HCT116 (cell line): ENCODE results near the gene SPON2. TPM values are rescaled to one million over a fixed set of nuclear protein-coding genes. Genes with fewer than 3 reads are reported as not detected.

Source experiments
- ATAC-seq: fragments of 200-7000 bp; cut with Tn5 transposase; 2 replicates; pipeline ENCODE4 v1.9.1; 2020; ENCODE audit warnings: mild to moderate bottlenecking, moderate library complexity
- BruUV-seq: library from RNA; stranded (reverse); fragments of 400-500 nt; replicated peaks from 2 replicates; lab custom pipeline; 2021; lab: Mats Ljungman, UMichigan
- CTCF ChIA-PET: fragments of 300-600 bp; sonication (Branson Sonifier 250); formaldehyde crosslinking; loops from one replicate; lab custom pipeline; 2021; ENCODE audit warnings: antibody characterized with exemption; lab: Charles Lee
- POLR2A ChIA-PET: fragments of 300-600, 350-600 bp; sonication (Branson Sonifier 250); formaldehyde crosslinking; loops from one replicate; lab custom pipeline; 2021; ENCODE audit warnings: antibody characterized with exemption; lab: Charles Lee
- RAD21 ChIA-PET, 2 experiments: fragments of 300-600 bp; sonication (Branson Sonifier 250); formaldehyde crosslinking; loops; one replicate each; lab custom pipeline; 2023; ENCODE audit warnings: low total read pairs in 2 of 2; ENCODE audit not compliant: uncharacterized antibody in 2 of 2, unreplicated experiment in 2 of 2, low non-redundant PET in 1 of 2; lab: Charles Lee
- DNase-seq: peaks from one replicate; pipeline ENCODE4 v3.0.0-alpha.2; 2010; ENCODE audit warnings: low read depth, low spot score
- H2AFZ ChIP-seq: fragments of 200-600 bp; shearing (Covaris generic), sonication (generic); 2 replicates; pipeline ENCODE4 v1.6.1; 2017; ENCODE audit warnings: low read depth, mixed run types, mixed read lengths, antibody characterized with exemption, low read length; ENCODE audit not compliant: poor library complexity, severe bottlenecking
- H3K27ac ChIP-seq: 2 replicates; pipeline ENCODE4 v1.5.1; 2012; ENCODE audit warnings: low read depth, low read length
- H3K27me3 ChIP-seq: fragments of 200-600 bp; sonication (generic); 2 replicates; pipeline ENCODE4 v1.6.1; 2016; ENCODE audit warnings: mixed run types, low read length, mixed read lengths; ENCODE audit not compliant: insufficient read depth
- H3K36me3 ChIP-seq, 2 experiments: fragments of 200-500 bp in 1 of 2; fragments of 200-600 bp in 1 of 2; sonication (Bioruptor generic) in 1 of 2; sonication (generic) in 1 of 2; 2 replicates each; pipeline versions ENCODE4 v1.5.1 to v1.6.1; 2014 to 2016; ENCODE audit warnings: low read length in 2 of 2, inconsistent platforms in 1 of 2, mixed read lengths in 1 of 2, mixed run types in 1 of 2; ENCODE audit not compliant: insufficient read depth in 2 of 2, control insufficient read depth in 1 of 2
- H3K4me1 ChIP-seq, 2 experiments: fragments of 200-600 bp in 1 of 2; sonication (generic) in 1 of 2; 2 replicates each; pipeline versions ENCODE4 v1.5.1 to v1.6.1; 2012 to 2017; ENCODE audit warnings: low read length in 2 of 2, inconsistent platforms in 1 of 2, mild to moderate bottlenecking in 1 of 2, mixed read lengths in 1 of 2, mixed run types in 1 of 2, moderate library complexity in 1 of 2; ENCODE audit not compliant: insufficient read depth in 2 of 2, control insufficient read depth in 1 of 2
- H3K4me2 ChIP-seq: fragments of 200-600 bp; sonication (generic); 2 replicates; pipeline ENCODE4 v1.6.1; 2017; ENCODE audit warnings: mixed run types, low read length, mixed read lengths
- H3K4me3 ChIP-seq, 2 experiments: fragments of 200-600 bp in 1 of 2; sonication (generic) in 1 of 2; replicated peaks in 1 of 2; 2 replicates each; pipeline ENCODE4 v1.5.1; 2011 to 2016; ENCODE audit warnings: low read length in 2 of 2, control low read depth in 1 of 2, low read depth in 1 of 2, mild to moderate bottlenecking in 1 of 2, mixed read lengths in 1 of 2, mixed run types in 1 of 2
- H3K79me2 ChIP-seq: fragments of 200-600 bp; sonication (generic); 2 replicates; pipeline ENCODE4 v1.6.1; 2017; ENCODE audit warnings: mild to moderate bottlenecking, mixed run types, low read length, moderate library complexity, mixed read lengths; ENCODE audit not compliant: insufficient read depth
- H3K9ac ChIP-seq: fragments of 200-600 bp; sonication (generic); 2 replicates; pipeline ENCODE4 v1.6.1; 2016; ENCODE audit warnings: low read length, mixed read lengths
- H3K9me2 ChIP-seq: fragments of 200-600 bp; sonication (generic), shearing (Covaris generic); 2 replicates; pipeline ENCODE4 v1.6.1; 2017; ENCODE audit warnings: mixed run types, mild to moderate bottlenecking, moderate library complexity; ENCODE audit not compliant: insufficient read depth
- H3K9me3 ChIP-seq, 2 experiments: fragments of 200-500 bp in 1 of 2; fragments of 200-600 bp in 1 of 2; sonication (Bioruptor generic) in 1 of 2; sonication (generic) in 1 of 2; 2 replicates each; pipeline ENCODE4 v1.6.1; 2014 to 2017; ENCODE audit warnings: low read length in 2 of 2, mixed read lengths in 2 of 2, inconsistent platforms in 1 of 2, low read depth in 1 of 2, mild to moderate bottlenecking in 1 of 2, mixed run types in 1 of 2, moderate library complexity in 1 of 2; ENCODE audit not compliant: control insufficient read depth in 1 of 2, insufficient read depth in 1 of 2
- H4K20me1 ChIP-seq: fragments of 200-600 bp; sonication (generic), shearing (Covaris generic); 2 replicates; pipeline ENCODE4 v1.6.1; 2017; ENCODE audit warnings: mixed run types, mild to moderate bottlenecking, moderate library complexity; ENCODE audit not compliant: insufficient read depth
- CBX3 ChIP-seq: IDR thresholded peaks from 2 replicates; pipeline ENCODE4 v1.6.1; 2012; ENCODE audit warnings: low read depth
- CEBPB ChIP-seq: IDR thresholded peaks from 2 replicates; pipeline ENCODE4 v1.6.1; 2012; ENCODE audit warnings: low read depth
- EGR1 ChIP-seq: IDR thresholded peaks from 2 replicates; pipeline ENCODE4 v1.6.1; 2012; ENCODE audit warnings: low read depth
- ELF1 ChIP-seq: IDR thresholded peaks from 2 replicates; pipeline ENCODE4 v1.6.1; 2012; ENCODE audit warnings: low read depth, borderline replicate concordance
- EZH2 ChIP-seq: fragments of 200-600 bp; sonication (generic); IDR thresholded peaks from 2 replicates; pipeline ENCODE4 v1.6.1; 2017; ENCODE audit warnings: antibody characterized with exemption, mixed run types
- EZH2phosphoT487 ChIP-seq: fragments of 200-600 bp; IDR thresholded peaks from 2 replicates; pipeline ENCODE4 v1.6.1; 2018; ENCODE audit warnings: antibody characterized with exemption, borderline replicate concordance
- FOSL1 ChIP-seq: IDR thresholded peaks from 2 replicates; pipeline ENCODE4 v1.6.1; 2012; ENCODE audit warnings: low read depth
- POLR2AphosphoS5 ChIP-seq: IDR thresholded peaks from 2 replicates; pipeline ENCODE4 v1.6.1; 2011; ENCODE audit warnings: mild to moderate bottlenecking, low read depth, low read length, moderate library complexity
- RAD21 ChIP-seq: IDR thresholded peaks from 2 replicates; pipeline ENCODE4 v1.6.1; 2012; ENCODE audit warnings: low read depth, mild to moderate bottlenecking
- SIN3A ChIP-seq: IDR thresholded peaks from 2 replicates; pipeline ENCODE4 v1.6.1; 2012; ENCODE audit warnings: low read depth
- SP1 ChIP-seq: IDR thresholded peaks from 2 replicates; pipeline ENCODE4 v1.6.1; 2012; ENCODE audit warnings: low read depth
- SRF ChIP-seq: IDR thresholded peaks from 2 replicates; pipeline ENCODE4 v1.6.1; 2012; ENCODE audit warnings: low read depth
- TCF7L2 ChIP-seq: IDR thresholded peaks from 2 replicates; pipeline ENCODE4 v1.7.0; 2011; ENCODE audit warnings: borderline replicate concordance, inconsistent platforms; ENCODE audit not compliant: insufficient read depth, insufficient read length; ENCODE audit errors: extremely low read depth
- YY1 ChIP-seq: IDR thresholded peaks from 2 replicates; pipeline ENCODE4 v1.6.1; 2011; ENCODE audit warnings: low read length, low read depth, moderate library complexity, mild to moderate bottlenecking; ENCODE audit not compliant: insufficient replicate concordance; ENCODE audit errors: extremely low read depth
- ZFX ChIP-seq: fragments of 450-650 bp; IDR thresholded peaks from 2 replicates; pipeline ENCODE4 v1.6.1; 2017
- ZNF274 ChIP-seq: fragments of 200-500 bp; sonication (Bioruptor generic); IDR thresholded peaks from 2 replicates; pipeline ENCODE4 v1.6.1; 2014; ENCODE audit warnings: mild to moderate bottlenecking, low read depth, low read length, inconsistent platforms
- intact Hi-C: fragments of 100-400 bp; cut with micrococcal nuclease; formaldehyde crosslinking; loops from 2 replicates; pipeline ENCODE4 v1.10.0; 2022
- total RNA-seq: library from RNA; stranded (reverse); gene quantifications from one replicate; pipeline ENCODE4 v1.2.1, GENCODE V29; 2021; ENCODE audit not compliant: unreplicated experiment
- TF ChIP-seq, protein P1 (sequence below): IDR thresholded peaks from 2 replicates; pipeline ENCODE4 v1.6.1; 2011; ENCODE audit warnings: mild to moderate bottlenecking, low read length, moderate library complexity; ENCODE audit not compliant: insufficient replicate concordance; ENCODE audit errors: extremely low read depth
- TF ChIP-seq, protein P2 (sequence below): IDR thresholded peaks from 2 replicates; pipeline ENCODE4 v1.6.1; 2012
- TF ChIP-seq, protein P3 (sequence below): IDR thresholded peaks from 2 replicates; pipeline ENCODE4 v1.6.1; 2012; ENCODE audit warnings: low read depth
- TF ChIP-seq, protein P4 (sequence below): IDR thresholded peaks from 2 replicates; pipeline ENCODE4 v1.6.1; 2012

SPON2 gene
- total RNA-seq, 1 experiment from 2014 or later, result 1.5 TPM

DNA sequence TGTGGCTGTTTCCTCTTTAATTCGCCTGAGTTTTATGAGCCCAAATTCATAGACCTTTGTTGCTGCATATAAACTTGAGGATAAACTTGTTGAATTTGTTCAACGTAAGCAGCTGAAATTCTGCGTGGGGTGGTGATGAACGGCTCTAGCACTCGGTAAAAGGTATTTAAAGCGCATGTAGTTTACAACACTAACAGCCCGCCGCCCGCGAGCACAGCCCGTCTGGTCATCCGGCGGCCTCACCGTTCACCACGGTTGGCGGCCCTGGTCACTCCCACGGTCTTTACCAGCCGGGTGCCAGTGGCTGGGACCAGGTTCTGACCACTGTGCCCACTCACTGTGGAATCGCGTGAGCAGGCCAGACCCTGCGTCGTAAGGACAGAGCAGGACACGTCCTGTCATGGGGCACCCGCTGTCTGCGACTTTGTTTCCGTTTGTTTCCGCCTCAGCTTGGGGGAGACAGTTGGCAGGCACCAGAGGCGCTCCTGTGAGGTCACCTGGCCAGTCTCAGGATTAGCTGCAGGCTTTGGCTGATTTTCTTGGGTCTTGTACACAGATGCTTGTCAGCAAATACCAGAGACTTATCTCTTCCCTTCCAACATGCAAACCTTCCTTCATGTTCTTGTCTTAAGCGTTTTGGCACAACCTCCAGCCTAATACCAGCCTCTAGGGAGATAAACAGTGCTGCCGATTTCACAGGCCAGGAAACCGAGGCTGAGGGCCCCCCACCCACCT is 36.8 kb upstream of the SPON2 start:
- TF ChIP-seq, protein P1, sequence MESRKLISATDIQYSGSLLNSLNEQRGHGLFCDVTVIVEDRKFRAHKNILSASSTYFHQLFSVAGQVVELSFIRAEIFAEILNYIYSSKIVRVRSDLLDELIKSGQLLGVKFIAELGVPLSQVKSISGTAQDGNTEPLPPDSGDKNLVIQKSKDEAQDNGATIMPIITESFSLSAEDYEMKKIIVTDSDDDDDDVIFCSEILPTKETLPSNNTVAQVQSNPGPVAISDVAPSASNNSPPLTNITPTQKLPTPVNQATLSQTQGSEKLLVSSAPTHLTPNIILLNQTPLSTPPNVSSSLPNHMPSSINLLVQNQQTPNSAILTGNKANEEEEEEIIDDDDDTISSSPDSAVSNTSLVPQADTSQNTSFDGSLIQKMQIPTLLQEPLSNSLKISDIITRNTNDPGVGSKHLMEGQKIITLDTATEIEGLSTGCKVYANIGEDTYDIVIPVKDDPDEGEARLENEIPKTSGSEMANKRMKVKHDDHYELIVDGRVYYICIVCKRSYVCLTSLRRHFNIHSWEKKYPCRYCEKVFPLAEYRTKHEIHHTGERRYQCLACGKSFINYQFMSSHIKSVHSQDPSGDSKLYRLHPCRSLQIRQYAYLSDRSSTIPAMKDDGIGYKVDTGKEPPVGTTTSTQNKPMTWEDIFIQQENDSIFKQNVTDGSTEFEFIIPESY, result no peak
- TF ChIP-seq EGR1 (no peak), YY1 (no peak), RAD21 (no peak), SRF (no peak), EZH2phosphoT487 (no peak), CEBPB (no peak), FOSL1 (no peak), ELF1 (no peak), POLR2AphosphoS5 (no peak), TCF7L2 (no peak), SP1 (no peak), SIN3A (no peak), ZFX (no peak), ZNF274 (no peak), EZH2 (no peak), CBX3 (no peak)
- TF ChIP-seq, protein P2, sequence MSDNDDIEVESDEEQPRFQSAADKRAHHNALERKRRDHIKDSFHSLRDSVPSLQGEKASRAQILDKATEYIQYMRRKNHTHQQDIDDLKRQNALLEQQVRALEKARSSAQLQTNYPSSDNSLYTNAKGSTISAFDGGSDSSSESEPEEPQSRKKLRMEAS, result no peak
- TF ChIP-seq, protein P3, sequence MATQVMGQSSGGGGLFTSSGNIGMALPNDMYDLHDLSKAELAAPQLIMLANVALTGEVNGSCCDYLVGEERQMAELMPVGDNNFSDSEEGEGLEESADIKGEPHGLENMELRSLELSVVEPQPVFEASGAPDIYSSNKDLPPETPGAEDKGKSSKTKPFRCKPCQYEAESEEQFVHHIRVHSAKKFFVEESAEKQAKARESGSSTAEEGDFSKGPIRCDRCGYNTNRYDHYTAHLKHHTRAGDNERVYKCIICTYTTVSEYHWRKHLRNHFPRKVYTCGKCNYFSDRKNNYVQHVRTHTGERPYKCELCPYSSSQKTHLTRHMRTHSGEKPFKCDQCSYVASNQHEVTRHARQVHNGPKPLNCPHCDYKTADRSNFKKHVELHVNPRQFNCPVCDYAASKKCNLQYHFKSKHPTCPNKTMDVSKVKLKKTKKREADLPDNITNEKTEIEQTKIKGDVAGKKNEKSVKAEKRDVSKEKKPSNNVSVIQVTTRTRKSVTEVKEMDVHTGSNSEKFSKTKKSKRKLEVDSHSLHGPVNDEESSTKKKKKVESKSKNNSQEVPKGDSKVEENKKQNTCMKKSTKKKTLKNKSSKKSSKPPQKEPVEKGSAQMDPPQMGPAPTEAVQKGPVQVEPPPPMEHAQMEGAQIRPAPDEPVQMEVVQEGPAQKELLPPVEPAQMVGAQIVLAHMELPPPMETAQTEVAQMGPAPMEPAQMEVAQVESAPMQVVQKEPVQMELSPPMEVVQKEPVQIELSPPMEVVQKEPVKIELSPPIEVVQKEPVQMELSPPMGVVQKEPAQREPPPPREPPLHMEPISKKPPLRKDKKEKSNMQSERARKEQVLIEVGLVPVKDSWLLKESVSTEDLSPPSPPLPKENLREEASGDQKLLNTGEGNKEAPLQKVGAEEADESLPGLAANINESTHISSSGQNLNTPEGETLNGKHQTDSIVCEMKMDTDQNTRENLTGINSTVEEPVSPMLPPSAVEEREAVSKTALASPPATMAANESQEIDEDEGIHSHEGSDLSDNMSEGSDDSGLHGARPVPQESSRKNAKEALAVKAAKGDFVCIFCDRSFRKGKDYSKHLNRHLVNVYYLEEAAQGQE, result no peak
- TF ChIP-seq, protein P4, sequence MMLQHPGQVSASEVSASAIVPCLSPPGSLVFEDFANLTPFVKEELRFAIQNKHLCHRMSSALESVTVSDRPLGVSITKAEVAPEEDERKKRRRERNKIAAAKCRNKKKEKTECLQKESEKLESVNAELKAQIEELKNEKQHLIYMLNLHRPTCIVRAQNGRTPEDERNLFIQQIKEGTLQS, result no peak
- no peaks in the 10 kb centered on the region for H3K9me3 ChIP-seq
- H2AFZ ChIP-seq, result no peak overlapping the region
- no peak overlapping the region for H3K9ac ChIP-seq
- H3K27ac ChIP-seq, result no peak overlapping the region
- RAD21 ChIA-PET, result no interaction called here
- H3K36me3 ChIP-seq, result peaks cover 7 to 10% of the 10 kb centered on the region in 2 experiments; a peak in 3 of 4 replicates
- H3K9me2 ChIP-seq, result no peaks in the 10 kb centered on the region
- no peak overlapping the region for H3K4me3 ChIP-seq
- no peaks in the 10 kb centered on the region for H3K4me1 ChIP-seq
- H3K4me2 ChIP-seq, result no peak overlapping the region
- intact Hi-C loops, result no loop called here
- DNase-seq (no peak), ATAC-seq (no peak)
- no peaks in the 10 kb centered on the region for H4K20me1 ChIP-seq
- H3K27me3 ChIP-seq, result no peaks in the 10 kb centered on the region
- CTCF ChIA-PET, result no interaction called here
- H3K79me2 ChIP-seq, result no peaks in the 10 kb centered on the region
- POLR2A ChIA-PET, result no interaction called here
- no TSS peak for BruUV-seq
